ENCODE measurements around the gene RFX3. TPM values are rescaled to one million over a fixed set of nuclear protein-coding genes. Genes with fewer than 3 reads are reported as not detected.
"Not testable (repeated sequence)": the region's sequence is repeated elsewhere in the genome, so short reads cannot be mapped to it uniquely, and the experiment has no call there.

The RFX3 gene
- total RNA-seq, 1 donor from 2014 or later = 1.6 TPM

DNA sequence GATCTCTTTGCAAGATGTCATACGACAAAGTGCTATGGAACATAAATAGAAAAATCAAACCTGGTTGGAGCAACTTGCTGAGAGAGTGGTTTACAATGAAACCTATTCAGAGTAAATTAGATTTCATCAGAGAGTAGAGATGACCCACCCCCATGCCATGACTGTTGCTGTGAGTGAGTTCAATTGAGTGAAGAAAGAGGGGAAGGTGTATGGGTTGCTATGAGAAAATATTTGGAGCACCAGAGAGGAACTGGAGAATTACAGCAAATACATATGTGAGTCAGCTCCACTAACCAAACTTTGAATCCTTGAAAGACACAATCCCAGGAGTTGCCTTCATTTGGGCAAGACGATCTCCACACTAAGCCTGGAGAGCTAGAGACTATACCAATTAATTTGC lies 217.2 kb downstream of the RFX3 start:
- Histone ChIP-seq H3K36me3 (ENCODE audit: control insufficient read depth, insufficient read depth, low read length) (no peaks in the 10 kb centered on the region), H3K27me3 (ENCODE audit: control insufficient read depth, insufficient read depth, low read length) (no peaks in the 10 kb centered on the region), H3K4me3 (ENCODE audit: low read depth, low read length) (no peak overlapping the region)
- TF ChIP-seq, protein P1, sequence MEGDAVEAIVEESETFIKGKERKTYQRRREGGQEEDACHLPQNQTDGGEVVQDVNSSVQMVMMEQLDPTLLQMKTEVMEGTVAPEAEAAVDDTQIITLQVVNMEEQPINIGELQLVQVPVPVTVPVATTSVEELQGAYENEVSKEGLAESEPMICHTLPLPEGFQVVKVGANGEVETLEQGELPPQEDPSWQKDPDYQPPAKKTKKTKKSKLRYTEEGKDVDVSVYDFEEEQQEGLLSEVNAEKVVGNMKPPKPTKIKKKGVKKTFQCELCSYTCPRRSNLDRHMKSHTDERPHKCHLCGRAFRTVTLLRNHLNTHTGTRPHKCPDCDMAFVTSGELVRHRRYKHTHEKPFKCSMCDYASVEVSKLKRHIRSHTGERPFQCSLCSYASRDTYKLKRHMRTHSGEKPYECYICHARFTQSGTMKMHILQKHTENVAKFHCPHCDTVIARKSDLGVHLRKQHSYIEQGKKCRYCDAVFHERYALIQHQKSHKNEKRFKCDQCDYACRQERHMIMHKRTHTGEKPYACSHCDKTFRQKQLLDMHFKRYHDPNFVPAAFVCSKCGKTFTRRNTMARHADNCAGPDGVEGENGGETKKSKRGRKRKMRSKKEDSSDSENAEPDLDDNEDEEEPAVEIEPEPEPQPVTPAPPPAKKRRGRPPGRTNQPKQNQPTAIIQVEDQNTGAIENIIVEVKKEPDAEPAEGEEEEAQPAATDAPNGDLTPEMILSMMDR (IDR thresholded peaks at IDR 0.05; ENCODE audit: insufficient read depth, low read length, severe bottlenecking) = no peak
- DNase-seq (ENCODE audit: low read depth) = no peak
- FAIRE-seq = peak; percentile 23

DNA sequence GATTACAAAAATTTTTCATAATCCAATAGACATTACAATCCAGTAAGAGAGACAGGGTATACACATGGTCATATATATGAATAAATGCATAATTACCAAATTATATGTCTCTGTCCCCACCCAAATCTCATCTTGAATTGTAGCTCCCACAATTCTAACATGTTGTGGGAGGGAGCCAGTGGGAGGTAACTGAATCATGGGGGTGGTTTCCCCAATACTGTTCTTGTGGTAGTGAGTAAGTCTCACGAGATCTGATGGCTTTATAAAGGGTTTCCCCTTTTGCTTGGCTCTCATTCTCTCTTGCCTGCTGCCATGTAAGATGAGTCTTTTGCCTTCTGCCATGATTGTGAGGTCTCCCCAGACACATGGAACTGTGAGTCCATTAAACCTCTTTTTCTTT lies 221.4 kb downstream of the RFX3 start:
- not testable (repeated sequence) for H3K27me3 ChIP-seq (ENCODE audit: control insufficient read depth, insufficient read depth, low read length); H3K36me3 ChIP-seq (ENCODE audit: control insufficient read depth, insufficient read depth, low read length); DNase-seq (ENCODE audit: low read depth); H3K4me3 ChIP-seq (ENCODE audit: low read depth, low read length); FAIRE-seq

DNA sequence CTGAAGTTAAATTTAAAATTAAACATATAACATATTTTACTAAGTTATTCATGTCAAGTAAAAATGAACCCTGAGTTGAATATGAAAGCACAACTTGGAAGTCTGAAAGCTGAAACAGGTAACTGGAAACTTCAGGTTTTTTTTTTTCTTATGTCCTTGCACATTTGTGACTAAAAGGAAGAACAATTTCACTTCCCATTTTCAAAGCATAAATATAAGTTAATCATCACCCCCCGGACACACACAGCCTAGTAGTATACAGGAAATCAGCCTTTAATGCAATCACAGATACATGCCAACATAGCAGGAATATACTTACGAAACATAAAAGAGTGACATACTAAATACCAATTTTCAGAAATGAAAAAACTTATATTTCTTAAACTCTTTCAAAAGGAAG lies 225.9 kb downstream of the RFX3 start:
- no peak for FAIRE-seq
- H3K4me3 ChIP-seq (ENCODE audit: low read depth, low read length) = no peak overlapping the region
- no peak for DNase-seq (ENCODE audit: low read depth)
- H3K27me3 ChIP-seq (ENCODE audit: control insufficient read depth, insufficient read depth, low read length) = no peaks in the 10 kb centered on the region
- H3K36me3 ChIP-seq (ENCODE audit: control insufficient read depth, insufficient read depth, low read length) = no peaks in the 10 kb centered on the region
- TF ChIP-seq, protein P1 (IDR thresholded peaks at IDR 0.05; ENCODE audit: insufficient read depth, low read length, severe bottlenecking) = no peak

DNA sequence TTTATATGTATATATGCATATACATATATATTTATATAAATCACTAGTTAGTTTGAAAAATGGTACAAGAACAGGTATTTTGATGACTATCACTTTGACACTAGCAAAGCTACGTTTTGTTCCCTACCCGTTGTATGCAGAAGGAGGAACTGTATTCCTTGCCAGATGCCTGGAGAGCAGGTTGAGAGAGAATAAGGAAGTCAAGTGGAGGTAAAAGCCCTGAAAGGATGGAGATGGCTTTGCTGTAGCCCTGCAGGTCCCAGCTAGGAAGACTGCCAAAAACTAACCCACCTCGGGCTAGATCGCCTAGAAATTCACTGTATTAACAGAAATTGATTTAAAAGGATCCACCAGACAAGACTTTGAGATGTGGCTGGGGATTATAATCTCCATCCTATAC lies 229.3 kb downstream of the RFX3 start:
- H3K36me3 ChIP-seq (ENCODE audit: control insufficient read depth, insufficient read depth, low read length) = no peaks in the 10 kb centered on the region
- no peak overlapping the region for H3K4me3 ChIP-seq (ENCODE audit: low read depth, low read length)
- no peak for FAIRE-seq
- TF ChIP-seq, protein P1 (IDR thresholded peaks at IDR 0.05; ENCODE audit: insufficient read depth, low read length, severe bottlenecking) = no peak
- no peak for DNase-seq (ENCODE audit: low read depth)
- no peaks in the 10 kb centered on the region for H3K27me3 ChIP-seq (ENCODE audit: control insufficient read depth, insufficient read depth, low read length)

DNA sequence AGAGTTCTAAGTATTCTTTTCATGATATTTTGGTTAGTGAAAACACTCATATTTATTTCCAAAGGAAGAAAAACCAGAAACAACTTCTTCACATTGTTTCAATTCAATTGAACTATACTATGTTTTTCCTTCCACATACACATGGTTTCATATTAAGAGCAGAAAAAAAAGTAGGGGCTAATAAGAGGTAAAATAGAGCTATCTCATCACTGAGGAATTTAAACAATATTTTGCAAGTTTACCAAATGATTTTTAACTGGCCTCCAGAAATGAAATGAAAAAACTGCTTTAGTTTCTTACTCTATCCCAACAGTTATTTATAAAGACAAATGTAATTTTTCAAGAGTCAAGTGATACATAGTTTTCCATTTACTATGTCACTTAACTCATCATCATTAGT lies 233.5 kb downstream of the RFX3 start:
- Histone ChIP-seq H3K4me3 (ENCODE audit: low read depth, low read length) (no peak overlapping the region), H3K27me3 (ENCODE audit: control insufficient read depth, insufficient read depth, low read length) (no peaks in the 10 kb centered on the region), H3K36me3 (ENCODE audit: control insufficient read depth, insufficient read depth, low read length) (no peaks in the 10 kb centered on the region)
- FAIRE-seq = no peak
- TF ChIP-seq, protein P1 (IDR thresholded peaks at IDR 0.05; ENCODE audit: insufficient read depth, low read length, severe bottlenecking) = no peak
- DNase-seq (ENCODE audit: low read depth) = no peak

DNA sequence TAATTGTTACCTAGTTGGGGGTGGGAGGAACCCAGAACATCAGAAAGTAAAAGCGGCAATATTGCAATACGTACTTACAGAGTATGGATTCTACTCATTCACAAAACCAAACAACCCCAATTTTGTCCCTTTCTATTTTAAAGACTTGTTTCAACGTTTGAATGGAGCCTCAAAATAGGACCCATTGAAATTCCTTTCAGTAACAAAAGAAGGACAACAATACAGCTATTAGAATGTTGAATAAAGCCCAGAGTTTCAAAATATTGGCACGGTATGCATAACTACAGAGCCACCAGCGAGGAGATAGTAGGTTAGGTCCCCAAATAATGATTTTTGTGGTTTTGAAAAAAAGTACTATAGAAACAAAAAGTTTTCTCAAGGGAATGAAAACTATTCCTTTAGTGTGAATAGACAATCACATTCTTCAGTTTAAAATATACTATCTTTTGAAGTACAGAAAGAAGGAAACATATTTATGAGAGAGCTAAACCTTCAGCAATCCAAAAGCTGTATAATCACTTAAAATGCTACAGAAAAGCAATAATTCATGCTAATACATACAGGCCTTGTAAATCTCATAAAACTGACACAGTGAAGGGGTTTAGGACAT lies 235.5 kb downstream of the RFX3 start:
- DNase-seq (ENCODE audit: low read depth) = no peak
- no peaks in the 10 kb centered on the region for H3K36me3 ChIP-seq (ENCODE audit: control insufficient read depth, insufficient read depth, low read length)
- no peak for FAIRE-seq
- H3K4me3 ChIP-seq (ENCODE audit: low read depth, low read length) = no peak overlapping the region
- TF ChIP-seq, protein P1 (IDR thresholded peaks at IDR 0.05; ENCODE audit: insufficient read depth, low read length, severe bottlenecking) = no peak
- H3K27me3 ChIP-seq (ENCODE audit: control insufficient read depth, insufficient read depth, low read length) = no peaks in the 10 kb centered on the region

All from bronchial epithelial cell (primary cell).